GM19452 (cell line): ENCODE measurements around the gene BMP7.

Experiments
- ATAC-seq: cut with Tn5 transposase; IDR thresholded peaks from one replicate; pipeline ENCODE4 v1.9.1; 2021; ENCODE audit not compliant: unreplicated experiment

BMP7 gene

GRCh38 chr20:57156011-57156729 lies 110.3 kb downstream of the BMP7 start:
- ATAC-seq, result no peak

- ATAC-seq, result no peak
These were observed 111.0 kb downstream of the BMP7 start for GRCh38 chr20:57155415-57155814.

- no peak for ATAC-seq
These were observed 113.1 kb downstream of the BMP7 start for GRCh38 chr20:57153238-57153905.

- ATAC-seq, result no peak
These were observed 113.9 kb downstream of the BMP7 start for GRCh38 chr20:57152557-57152956.

- no peak for ATAC-seq
These were observed 115.9 kb downstream of the BMP7 start for GRCh38 chr20:57150559-57150958.

GRCh38 chr20:57148263-57148662 lies 118.2 kb downstream of the BMP7 start:
- ATAC-seq, result no peak

- ATAC-seq, result no peak
These were observed 119.3 kb downstream of the BMP7 start for GRCh38 chr20:57147185-57147584.

GRCh38 chr20:57146155-57146554 lies 120.3 kb downstream of the BMP7 start:
- ATAC-seq, result no peak

GRCh38 chr20:57145089-57145631 lies 121.3 kb downstream of the BMP7 start:
- ATAC-seq, result no peak

- ATAC-seq, result no peak
These were observed 123.3 kb downstream of the BMP7 start for GRCh38 chr20:57143173-57143572.

GRCh38 chr20:57142667-57143066 lies 123.8 kb downstream of the BMP7 start:
- no peak for ATAC-seq

- no peak for ATAC-seq
These were observed 124.9 kb downstream of the BMP7 start for GRCh38 chr20:57141492-57141891.

GRCh38 chr20:57140416-57140965 lies 126.0 kb downstream of the BMP7 start:
- ATAC-seq, result no peak

- no peak for ATAC-seq
These were observed 126.9 kb downstream of the BMP7 start for GRCh38 chr20:57139342-57140093.

GRCh38 chr20:57138198-57138995 lies 128.0 kb downstream of the BMP7 start:
- no peak for ATAC-seq

GRCh38 chr20:57137676-57138075 lies 128.8 kb downstream of the BMP7 start:
- no peak for ATAC-seq

- no peak for ATAC-seq
These were observed 129.7 kb downstream of the BMP7 start for GRCh38 chr20:57136734-57137133.

- no peak for ATAC-seq
These were observed 130.6 kb downstream of the BMP7 start for GRCh38 chr20:57135875-57136274.

- ATAC-seq, result no peak
These were observed 131.6 kb downstream of the BMP7 start for GRCh38 chr20:57134804-57135203.

- ATAC-seq, result no peak
These were observed 132.4 kb downstream of the BMP7 start for GRCh38 chr20:57133926-57134650.
